GM12865 (cell line): Measurements from ENCODE around the gene TBC1D22A.

Experiments
- DNase-seq: peaks from one replicate; pipeline ENCODE4 v3.0.0; 2010; ENCODE audit warnings: low read depth
- H3K4me3 ChIP-seq: 2 replicates; pipeline ENCODE4 v1.5.1; 2011; ENCODE audit warnings: mild to moderate bottlenecking, low read depth, low read length, control low read depth
- CTCF ChIP-seq: IDR thresholded peaks from 2 replicates; pipeline ENCODE4 v1.5.1; 2011; ENCODE audit warnings: low read length, control low read depth, low read depth, inconsistent platforms; ENCODE audit not compliant: insufficient read depth; ENCODE audit errors: missing control alignments

The TBC1D22A gene

GRCh38 chr22:46884365-46884764 is 121.9 kb downstream of the TBC1D22A start:
- no peak for TF ChIP-seq CTCF
- DNase-seq: no peak
- H3K4me3 ChIP-seq: no peak overlapping the region

GRCh38 chr22:46887978-46888377 is 125.5 kb downstream of the TBC1D22A start:
- no peak overlapping the region for H3K4me3 ChIP-seq
- DNase-seq: no peak
- no peak for TF ChIP-seq CTCF

GRCh38 chr22:46890819-46891218 is 128.4 kb downstream of the TBC1D22A start:
- TF ChIP-seq CTCF: no peak
- no peak for DNase-seq
- H3K4me3 ChIP-seq: no peak overlapping the region

GRCh38 chr22:46891382-46891951 is 129.0 kb downstream of the TBC1D22A start:
- H3K4me3 ChIP-seq: no peak overlapping the region
- DNase-seq: no peak
- no peak for TF ChIP-seq CTCF

GRCh38 chr22:46892866-46893265 is 130.4 kb downstream of the TBC1D22A start:
- no peak overlapping the region for H3K4me3 ChIP-seq
- DNase-seq: no peak
- no peak for TF ChIP-seq CTCF

GRCh38 chr22:46893281-46894020 is 131.0 kb downstream of the TBC1D22A start:
- no peak for DNase-seq
- no peak overlapping the region for H3K4me3 ChIP-seq
- TF ChIP-seq CTCF: no peak
